Left hindlimb (tissue), 1 donor: ENCODE data around the gene TUBAL3.

ENCODE experiments used
- DNase-seq: peaks from one replicate; pipeline ENCODE4 v3.0.0-alpha.2; 2018

TUBAL3 gene

GRCh38 chr10:5373891-5374611 lies 30.6 kb downstream of the TUBAL3 start:
- no peak for DNase-seq

GRCh38 chr10:5373307-5373706 lies 31.3 kb downstream of the TUBAL3 start:
- DNase-seq: no peak

DNA sequence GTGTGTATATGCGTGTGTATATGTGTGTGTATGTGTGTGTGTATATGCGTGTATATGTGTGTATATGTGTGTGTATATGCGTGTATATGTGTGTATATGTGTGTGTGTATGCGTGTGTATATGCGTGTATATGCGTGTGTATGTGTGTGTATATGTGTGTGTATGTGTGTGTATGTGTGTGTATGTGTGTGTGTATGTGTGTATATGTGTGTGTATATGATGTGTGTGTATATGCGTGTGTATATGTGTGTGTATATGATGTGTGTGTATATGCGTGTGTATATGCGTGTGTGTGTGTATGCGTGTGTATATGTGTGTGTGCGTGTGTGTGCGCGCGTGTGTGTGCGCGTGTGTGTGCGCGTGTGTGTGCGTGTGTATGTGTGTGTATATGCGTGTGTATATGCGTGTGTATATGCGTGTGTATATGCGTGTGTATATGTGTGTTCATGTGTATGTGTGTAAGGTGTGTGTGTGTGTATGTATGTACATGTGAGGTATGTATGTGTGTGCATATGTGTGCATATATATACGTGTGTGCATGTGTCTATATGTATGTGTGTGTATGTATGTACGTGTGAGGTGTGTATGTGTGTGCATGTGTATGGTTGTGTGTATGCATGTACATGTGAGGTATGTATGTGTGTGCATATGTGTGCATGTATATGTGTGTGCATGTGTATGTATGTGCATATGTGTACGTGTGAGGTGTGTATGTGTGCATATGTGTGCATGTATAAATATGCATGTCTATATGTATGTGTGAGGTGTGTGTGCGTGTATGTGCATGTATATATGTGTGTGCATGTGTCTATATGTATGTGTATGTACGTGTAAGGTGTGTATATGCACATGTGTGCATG lies 33.9 kb downstream of the TUBAL3 start:
- DNase-seq: no peak

GRCh38 chr10:5369362-5370158 lies 35.1 kb downstream of the TUBAL3 start:
- no peak for DNase-seq

- DNase-seq: no peak
Observed at GRCh38 chr10:5365928-5366327, 38.7 kb downstream of the TUBAL3 start.

DNA sequence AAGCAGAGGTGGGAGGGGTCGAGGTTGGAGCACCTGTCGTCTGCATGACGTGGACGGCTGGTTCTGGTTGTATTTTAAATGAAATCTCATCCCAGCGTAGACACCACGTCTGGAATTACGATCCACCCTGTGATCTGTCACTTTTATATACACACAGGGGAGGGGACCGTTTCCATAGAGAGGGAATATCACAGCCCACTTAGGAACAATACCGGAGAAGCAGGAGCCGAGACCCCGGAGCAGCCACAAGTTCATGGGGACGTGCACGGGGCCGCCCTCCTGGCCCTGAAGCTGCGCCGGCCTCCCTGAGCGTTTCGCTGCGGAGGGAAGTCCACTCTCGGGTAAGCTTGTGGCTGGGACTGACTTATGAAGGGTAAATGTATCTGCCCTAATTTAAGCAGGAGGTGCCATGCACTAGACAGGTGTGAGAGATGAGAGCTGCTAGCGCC lies 39.7 kb downstream of the TUBAL3 start, which contains the start of gene UCN3:
Gene UCN3 (plus strand): TSS at position 77 of the 449 bp plus-strand sequence. CDS start 8,755 bp downstream, outside the sequence.
- no peak for DNase-seq

GRCh38 chr10:5364374-5364773 lies 40.3 kb downstream of the TUBAL3 start:
- DNase-seq: no peak

GRCh38 chr10:5362873-5363272 lies 41.8 kb downstream of the TUBAL3 start:
- DNase-seq: no peak

- no peak for DNase-seq
Observed at GRCh38 chr10:5361966-5362365, 42.7 kb downstream of the TUBAL3 start.

DNA sequence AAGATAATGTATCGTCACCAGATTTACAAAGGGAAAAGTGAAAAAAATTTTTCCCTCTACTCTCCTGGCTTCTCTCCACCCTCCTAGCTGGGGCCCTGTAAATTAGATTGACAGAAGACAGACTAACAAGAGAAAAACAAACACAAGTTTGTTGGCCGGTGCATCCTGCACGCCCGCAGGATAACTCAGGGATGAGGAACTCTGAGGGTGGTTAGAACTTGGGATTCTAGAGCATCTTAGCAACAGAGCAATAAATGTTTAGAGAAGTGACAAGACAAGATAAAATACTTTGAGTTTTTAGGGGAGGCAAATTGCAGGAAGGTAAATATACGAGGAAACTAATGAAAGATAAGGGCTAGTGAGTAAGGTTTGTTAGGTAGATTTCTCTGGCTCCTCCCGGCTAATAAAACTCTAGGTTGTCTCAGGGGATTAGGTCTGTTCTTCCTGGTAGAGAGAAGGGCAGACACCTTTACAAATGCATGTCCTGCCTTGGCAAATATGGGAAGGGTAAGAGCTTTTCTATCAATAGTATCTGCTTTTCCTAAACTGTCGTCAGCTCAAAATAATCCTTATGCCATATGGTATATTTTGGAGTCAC lies 44.2 kb downstream of the TUBAL3 start:
- DNase-seq: no peak

DNA sequence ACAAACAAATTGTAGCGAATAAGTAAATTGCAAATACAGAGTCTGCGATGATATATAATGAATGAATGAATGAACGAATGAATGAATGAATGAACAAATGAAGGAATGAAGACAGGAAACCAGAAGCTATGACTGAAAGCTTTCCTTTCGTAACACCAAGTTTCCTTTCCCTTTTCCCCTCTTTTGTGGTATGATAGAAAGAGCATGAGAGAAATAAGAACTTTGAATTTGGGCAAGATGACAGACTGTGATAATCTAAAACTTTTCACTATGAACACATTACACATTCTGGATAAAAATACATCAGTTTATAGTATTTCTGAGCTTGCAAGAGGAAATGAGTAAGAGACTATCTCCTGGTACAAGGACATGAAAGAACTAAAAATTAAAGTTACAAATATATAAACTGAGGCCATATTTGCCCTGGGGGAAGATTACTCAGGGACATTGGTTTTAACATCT lies 48.3 kb downstream of the TUBAL3 start:
- no peak for DNase-seq

DNA sequence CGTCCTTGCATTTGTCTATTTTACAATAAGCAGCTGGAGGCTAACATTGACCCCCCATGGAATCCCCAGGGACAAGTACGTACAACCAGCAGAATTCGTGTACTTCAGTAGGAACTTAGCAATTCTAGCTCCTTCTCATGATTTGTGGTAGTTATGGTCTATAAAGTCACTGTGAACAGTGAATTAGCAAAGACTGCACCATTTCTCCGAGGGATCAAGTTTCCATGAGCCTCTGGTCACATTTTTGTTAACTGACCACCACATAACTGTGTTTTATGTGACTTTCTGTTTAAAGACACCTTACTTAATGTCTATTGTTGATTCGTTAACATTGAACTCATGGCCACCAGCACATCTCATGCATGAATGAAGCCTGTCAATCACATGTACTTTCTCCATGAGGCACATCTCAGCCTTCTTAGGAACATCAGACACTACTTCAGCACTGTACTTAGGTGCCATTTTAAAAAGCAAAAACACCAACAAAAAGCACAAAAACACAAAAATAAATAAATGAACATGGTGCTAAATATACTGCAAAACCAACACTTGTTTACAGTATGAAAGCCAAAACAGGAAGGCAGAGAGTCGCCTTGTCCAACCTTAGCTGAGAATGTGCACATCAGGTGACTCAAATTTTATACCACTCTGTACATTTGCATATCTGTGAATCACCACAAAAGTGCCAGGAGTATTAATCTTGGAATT lies 48.9 kb downstream of the TUBAL3 start:
- no peak for DNase-seq

GRCh38 chr10:5354068-5354467 lies 50.6 kb downstream of the TUBAL3 start:
- DNase-seq: no peak

GRCh38 chr10:5349362-5349761 lies 55.3 kb downstream of the TUBAL3 start:
- no peak for DNase-seq

GRCh38 chr10:5346881-5347280 lies 57.7 kb downstream of the TUBAL3 start:
- DNase-seq: no peak

DNA sequence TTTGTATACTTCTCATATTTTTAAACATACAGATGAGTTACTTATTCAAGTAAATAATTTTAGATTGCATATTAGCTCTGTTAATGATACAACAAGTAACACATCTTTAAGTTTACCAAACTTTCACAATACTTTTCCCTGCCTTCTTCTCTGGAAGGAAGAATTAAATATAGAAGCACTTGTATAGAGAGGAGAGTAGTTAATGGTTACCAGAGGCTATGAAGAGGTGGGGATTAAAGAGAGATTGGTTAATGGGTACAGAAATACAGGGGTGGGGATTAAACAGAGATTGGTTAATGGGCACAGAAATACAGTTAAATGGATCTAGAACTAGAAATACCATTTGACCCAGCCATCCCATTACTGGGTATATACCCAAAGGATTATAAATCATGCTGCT lies 59.9 kb downstream of the TUBAL3 start:
- DNase-seq: no peak

- DNase-seq: no peak
Observed at GRCh38 chr10:5343979-5344378, 60.6 kb downstream of the TUBAL3 start.

- no peak for DNase-seq
Observed at GRCh38 chr10:5343561-5343960, 61.1 kb downstream of the TUBAL3 start.
